Stimulated activated CD4-positive, alpha-beta T cell treated with anti-CD3 and anti-CD28 coated beads, Interleukin-4, amount 100 ng/mL, for 1 hour (primary cell): Measurements from ENCODE around the gene ANKS3.

Source experiments
- DNase-seq: peaks from one replicate; pipeline ENCODE4 v3.0.0-alpha.2; 2020

ANKS3 gene, protein sequence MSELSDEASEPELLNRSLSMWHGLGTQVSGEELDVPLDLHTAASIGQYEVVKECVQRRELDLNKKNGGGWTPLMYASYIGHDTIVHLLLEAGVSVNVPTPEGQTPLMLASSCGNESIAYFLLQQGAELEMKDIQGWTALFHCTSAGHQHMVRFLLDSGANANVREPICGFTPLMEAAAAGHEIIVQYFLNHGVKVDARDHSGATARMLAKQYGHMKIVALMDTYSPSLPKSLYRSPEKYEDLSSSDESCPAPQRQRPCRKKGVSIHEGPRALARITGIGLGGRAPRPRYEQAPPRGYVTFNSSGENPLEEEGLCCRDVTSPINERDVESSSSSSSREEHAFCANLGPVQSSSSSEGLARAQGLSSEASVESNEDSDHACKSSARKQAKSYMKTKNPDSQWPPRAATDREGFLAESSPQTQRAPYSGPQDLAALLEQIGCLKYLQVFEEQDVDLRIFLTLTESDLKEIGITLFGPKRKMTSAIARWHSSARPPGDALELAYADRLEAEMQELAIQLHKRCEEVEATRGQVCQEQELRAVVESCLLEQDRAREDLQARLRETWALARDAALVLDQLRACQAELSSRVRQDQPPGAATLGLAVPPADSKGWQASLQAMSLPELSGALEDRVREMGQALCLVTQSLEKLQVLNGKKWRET

DNA sequence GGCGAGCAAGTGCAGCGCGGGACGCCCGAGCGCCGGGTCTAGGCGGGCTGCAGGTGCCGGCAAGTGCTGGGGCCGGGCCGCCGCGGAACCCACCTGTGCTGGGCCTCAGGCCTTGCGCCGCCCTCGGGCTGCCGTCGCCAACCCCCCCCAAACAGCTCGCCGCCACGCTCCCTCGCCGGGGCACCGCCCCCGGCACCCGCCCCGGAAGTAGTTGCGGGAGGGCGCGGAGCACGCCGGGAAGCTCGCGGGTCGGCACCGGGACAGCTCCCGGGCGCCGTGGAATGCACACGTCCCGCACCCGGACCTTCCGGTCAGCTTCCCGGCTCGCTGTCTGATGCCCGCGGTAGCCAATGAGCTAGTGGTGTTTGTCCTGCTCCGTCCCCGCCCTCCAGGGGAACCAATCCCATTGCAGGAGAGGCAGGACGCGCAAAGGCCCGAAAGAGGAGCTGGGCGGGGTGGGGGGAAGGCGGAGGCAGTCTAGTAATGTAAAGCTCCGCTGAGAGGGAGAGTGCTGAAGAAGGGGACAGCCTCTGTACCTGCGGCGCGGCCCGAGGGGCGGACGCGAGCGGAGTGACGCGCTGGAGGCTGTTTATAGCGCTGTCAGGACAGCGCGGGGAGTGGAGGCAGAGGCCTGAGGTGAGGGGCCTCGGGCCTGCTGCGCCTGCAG, at the start of gene ANKS3, which contains the start of gene DNAAF8:
Gene ANKS3, minus strand, starts transcription at position 209 of the 667 bp plus-strand sequence. CDS start 4,122 bp downstream, outside the sequence.
Gene DNAAF8, plus strand, starts transcription at position 475 of the 667 bp plus-strand sequence. CDS start 1,978 bp downstream, outside the sequence.
- DNase-seq = peak; percentile 82

DNA sequence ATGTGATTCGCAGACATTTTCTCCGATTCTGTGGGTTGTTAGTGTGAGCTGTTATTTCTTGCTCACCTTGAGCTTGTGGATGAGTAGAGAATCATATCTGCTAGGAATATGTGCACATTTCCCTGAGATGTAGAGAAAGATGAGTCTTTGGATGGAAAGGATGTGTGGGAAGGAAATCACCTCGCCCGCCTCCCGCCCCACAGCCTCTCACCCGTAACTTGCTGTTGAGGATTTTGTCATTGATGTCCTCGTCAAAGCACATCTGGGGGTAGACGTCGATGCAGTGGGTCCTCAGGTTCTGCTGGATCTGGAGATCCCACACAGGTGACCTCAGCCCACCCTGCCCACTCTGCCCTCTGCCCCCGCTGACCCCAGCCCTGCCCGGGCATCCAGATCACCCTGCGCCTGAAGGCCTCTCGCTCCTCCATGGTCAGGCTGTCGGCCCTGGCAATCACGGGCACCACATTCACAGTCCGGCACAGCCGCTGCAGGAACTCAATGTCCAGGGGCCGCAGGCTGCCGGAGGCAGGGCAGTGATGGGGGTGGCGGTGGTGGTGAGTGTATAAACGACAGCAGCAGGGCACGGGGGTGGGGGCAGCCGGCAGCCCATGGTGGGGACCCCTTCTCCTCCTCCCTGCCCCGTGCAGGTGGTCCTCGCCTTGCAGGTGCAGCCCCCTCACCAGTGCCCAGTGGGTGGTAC, 49.3 kb upstream of the ANKS3 start:
- no peak for DNase-seq

DNA sequence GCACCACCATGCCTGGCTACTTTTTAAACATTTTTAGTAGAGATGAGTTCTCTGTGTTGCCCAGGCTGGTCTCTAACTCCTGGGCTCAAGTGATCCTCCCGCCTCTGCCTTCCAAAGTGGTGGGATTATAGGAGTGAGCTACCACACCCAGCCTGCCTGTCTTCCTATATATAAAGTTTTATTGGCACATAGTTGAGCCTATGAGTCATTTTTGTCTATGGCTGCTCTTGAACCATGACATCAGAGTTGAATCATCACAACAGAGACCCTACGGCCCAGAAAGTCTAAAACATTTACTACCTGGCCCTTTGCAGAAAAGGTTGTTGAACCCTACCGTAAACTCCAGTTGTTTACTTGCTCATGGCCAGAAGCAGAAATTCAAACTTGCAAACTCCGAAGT, 46.2 kb upstream of the ANKS3 start:
- DNase-seq = no peak

DNA sequence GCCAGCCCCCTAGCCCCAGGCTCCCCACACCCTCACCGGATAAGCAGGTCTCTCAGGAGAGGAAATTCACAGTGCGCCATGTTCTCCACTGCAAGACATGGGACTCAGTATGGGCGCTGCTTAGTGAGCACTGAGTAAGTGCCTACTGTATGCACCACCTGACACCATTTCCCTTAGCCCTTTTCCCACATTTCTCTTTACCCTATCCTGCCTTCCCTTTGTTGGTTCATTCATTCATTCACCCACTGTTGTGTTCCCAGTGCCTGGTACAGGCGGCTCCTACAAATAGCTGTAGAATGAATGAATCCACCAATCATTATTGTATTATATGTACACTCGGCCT, 44.0 kb upstream of the ANKS3 start:
- no peak for DNase-seq

DNA sequence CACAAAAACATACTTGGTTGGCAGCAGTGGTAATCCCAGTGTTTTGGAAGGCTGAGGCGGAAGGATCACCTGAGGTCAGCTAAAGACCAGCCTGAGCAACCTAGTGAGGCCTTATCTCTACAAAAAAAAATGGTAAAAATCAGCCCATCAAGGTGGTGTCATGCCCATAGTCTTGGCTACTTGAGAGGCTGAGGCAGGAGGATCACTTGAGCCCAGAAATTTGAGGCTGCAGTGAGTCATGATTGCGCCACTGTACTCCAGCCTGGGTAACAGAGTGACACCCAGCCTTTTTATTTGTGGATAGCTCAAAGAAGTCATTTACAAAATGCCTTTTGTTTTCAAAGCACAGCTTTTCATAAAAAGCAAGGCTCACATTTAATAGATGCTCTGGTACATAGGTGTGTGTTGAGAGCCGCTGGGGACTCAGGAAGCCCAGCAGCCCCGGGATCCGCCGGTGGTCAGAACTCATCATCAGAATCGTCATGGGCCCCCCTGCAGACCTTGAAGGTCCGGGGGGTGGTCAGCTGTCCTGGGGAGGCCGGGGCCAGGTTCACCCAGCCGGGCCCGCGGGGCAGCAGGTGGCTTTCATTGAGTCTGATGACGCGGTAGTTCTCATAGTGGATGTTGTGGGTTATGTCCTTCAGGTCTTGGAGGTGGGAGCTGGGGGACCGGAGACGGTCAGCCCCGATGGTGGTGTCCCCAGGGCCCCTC, 43.4 kb upstream of the ANKS3 start:
- no peak for DNase-seq

DNA sequence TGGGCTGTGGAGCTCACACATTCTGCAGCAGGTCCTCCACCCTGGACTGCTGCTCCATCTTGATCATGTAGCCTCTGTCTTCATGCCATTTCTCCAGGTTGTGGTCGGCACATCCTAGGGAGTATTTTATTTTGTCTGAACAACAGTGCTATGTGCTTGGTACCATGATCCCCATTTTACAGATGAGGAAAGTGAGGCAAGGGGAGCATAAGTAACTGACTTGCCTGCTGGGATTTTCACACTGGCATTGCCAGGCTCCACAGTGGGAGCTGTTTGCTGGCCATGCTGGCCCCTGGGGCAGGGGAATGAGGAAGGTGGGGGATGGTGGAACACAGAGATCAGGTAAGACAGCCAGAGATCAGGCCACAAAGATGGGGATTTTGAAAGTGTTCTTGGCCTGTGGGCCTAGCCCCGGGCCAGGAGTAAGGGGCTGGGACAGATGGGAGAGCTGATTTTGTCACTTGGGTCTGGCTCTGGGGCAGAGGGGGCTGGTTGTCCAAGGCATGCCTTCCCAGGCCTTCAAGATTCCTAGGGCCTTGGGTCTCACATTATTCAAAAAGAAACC, 42.2 kb upstream of the ANKS3 start:
- DNase-seq = no peak

DNA sequence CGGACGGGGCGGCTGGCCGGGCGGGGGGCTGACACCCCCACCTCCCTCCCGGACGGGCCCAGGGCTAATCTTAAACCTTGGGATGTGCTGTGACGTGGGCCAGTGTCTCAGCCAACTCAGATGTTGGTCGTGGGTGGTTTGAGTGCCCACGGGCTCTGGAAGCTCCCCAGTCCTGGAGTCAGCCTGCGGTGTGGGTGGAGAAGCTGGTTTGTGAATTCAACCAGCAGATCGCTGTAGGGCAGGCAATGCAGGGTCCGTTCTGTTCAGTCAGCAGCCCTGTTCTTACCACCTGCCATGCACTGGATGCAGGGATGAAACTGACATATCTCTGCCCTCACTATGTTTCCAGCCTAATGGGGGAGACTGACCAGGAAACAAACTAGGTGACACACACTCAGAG, 40.9 kb upstream of the ANKS3 start:
- no peak for DNase-seq

DNA sequence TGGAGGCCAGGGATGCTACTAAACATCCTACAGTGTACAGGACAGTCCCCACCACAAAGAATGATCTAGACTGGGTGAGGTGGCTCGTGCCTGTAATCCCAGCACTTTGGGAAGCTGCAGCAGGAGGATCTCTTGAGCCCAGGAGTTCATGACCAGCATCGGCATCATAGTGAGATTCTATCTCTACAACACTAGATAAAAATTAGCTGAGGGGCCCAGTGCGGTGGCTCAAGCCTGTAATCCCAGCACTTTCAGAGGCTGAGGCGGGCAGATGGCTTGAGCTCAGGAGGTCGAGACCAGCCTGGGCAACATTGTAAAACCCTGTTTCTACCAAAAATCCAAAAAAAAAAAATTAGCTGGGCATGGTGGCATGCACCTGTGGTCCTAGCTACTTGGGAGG, 38.3 kb upstream of the ANKS3 start:
- DNase-seq = no peak

DNA sequence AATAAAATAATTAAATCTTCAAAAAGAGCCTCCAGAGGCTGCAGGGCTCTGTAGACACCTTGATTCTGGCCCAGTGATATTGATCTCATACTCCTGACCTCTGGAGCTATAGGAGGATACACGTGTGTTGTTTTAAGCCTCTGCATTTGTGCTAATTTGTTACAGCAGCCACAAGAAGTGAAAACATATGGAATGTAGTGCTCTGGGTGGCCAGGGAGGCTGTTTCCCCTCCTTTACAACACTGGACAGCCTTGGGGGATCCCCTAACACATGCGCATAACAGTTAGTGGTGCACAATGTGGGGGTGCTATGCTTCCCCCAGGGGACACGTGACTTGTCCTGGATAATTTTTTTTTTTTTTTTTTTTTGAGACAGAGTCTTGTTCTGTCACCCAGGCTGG, 37.6 kb upstream of the ANKS3 start:
- DNase-seq = no peak

DNA sequence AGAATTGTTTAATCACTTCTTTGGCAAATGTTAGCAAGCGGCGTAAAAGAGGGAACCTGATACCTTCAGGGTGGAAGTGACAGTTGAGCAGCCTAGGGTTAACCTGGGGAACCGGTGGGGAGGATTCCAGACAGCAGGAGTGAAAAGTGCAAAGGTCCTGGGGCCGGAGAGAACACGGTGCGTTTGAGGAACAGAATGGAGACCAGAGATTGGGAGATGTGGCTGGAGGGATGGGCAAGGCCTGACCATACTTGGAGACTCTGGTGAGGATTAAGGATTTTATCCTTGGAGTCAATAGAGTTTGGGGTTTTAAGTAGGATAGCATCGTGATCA, 35.2 kb upstream of the ANKS3 start:
- no peak for DNase-seq

DNA sequence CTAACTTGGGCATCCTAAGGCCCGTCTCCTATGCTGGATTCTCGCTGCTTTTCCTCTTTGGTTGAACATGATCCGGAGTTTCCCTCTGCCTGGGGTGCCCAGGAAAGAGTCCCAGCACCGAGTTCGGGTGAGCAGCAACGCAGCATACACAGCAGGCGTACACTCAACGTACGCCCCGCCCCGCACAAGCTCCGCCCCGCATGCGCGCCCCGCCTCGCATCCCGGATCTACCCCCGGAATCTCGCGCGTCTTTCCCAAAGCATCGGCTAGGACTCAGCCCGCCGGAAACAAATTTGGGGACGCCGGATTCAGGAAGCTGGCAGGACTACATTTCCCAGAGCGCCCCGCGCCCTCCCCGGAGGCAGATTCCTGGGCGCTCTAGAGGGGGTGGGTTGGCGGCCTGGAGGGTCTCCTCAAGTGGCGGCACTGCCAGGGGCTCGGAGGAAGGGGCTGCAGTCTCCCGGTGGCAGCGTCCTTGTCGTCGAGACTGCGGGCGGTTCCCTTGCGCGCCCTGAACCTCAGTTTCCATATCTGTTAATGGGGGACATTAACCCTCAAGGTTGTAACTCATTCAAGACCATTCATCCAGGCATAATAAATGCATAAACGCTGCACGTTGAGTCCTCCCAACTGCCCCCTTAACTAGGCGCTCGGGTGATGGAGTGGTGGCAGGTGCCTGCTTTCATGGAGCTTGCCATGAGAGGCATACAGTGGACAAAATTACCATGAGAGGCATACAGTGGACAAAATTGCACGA, 34.7 kb upstream of the ANKS3 start:
- DNase-seq = peak; percentile 87

DNA sequence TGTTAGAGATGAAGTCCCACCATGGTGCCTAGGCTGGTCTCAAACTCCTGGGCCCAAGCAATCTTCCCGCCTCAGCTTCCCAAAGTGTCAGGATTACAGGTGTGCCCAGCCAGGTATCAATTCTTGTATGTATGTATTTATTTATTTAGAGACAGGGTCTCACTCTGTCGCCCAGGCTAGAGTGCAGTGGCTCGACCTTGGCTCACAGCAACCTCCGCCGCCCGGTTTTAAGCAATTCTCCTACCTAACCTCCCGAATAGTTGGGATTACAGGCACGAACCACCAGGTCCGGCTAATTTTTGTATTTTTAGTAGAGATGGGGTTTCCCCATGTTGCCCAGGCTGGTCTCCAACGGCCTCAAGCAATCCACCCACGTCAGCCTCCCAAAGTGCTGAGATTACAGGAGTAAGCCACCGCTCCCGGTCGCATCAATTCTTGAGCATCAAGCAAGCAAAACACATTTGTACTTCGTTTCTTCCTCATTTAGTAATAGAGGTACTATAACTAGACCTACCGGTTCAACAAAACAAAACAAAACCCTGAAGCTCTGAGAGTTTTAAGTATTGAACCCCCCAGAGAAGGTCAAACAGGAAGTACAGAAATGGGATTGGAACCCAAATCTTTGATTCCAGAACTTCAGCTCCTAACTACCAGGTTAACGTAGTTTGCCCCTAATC, 33.9 kb upstream of the ANKS3 start:
- no peak for DNase-seq

DNA sequence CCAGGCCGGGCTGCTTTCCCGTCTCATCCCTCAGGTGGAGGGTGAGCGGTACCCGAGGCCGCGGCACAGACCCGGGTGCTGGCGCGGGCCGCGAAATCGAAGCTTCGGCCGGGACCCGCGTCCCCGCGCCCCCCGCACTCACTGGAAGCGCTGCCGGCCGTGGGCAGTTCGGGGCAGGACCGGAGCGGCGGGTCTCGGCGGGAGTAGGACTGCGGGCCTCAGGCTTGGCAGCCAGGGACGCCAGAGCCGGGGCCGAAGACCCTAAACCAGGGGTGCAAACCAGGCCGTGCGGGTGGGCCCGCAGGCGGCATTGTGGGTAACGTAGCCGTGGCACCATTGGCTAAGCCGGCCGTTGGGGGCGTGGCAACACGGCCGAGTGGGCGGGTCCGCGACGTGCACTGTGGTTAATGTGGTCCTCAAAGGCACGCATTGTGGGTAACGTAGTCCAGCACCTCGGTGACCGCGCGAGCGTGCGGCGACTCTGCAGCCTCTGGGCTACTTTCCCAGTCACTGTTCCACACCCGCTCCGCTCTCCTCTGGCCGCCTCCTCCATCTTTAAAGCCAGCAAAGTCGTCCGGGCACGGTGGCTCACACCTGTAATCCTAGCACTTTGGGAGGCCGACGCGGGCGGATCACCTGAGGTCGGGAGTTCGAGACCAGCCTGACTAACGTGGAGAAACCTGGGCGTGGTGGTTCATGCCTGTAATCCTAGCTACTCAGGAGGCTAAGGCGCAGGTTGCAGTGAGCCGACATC, 33.0 kb upstream of the ANKS3 start, which contains the start of gene ZNF500:
Gene ZNF500, minus strand, starts transcription at position 288 of the 754 bp plus-strand sequence. CDS start 1,184 bp downstream, outside the sequence.
- peak; percentile 99 for DNase-seq

DNA sequence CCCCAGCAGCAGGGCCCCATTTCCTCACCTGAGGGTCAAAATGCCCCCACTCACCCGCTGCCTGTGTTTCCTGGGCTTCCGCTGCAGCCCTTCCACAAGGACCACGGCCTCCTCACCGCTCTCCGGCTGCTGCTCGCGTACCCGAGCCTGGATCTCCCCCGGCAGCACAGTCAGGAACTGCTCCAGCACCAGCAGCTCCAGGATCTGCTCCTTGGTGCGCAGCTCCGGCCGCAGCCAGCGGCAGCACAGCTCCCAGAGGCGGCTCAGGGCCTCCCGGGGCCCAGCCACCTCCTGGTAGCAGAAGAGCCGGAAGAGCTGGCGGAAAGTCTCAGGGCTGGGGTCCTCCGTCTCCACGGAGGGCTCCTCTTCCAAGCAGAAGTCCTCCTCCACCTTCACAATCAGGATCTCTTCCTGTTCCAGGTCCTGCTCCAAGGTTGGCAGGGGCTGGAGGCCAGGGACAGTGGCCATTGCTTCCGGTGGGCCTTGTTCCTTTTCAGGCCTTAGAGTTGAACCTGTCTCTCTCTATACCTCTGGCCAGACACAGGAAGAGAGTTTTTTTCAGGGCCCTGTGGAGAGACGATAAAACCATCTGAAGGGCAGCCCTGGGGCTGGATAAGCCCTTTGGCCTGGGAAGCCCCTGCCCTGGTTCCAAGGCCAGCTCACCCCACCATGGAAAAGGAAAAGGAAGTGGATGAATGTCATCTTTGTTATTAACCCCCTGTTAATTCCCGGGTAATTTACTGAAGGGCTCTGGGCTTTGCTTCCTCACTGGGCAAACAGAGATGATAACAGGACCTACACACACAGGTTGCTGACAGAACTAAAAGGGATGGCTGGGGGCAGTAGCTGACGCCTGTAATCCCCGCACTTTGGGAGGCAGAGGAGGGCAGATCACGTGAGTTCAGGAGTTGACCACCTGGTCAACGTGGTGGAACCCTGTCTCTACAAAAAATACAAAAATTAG, 31.7 kb upstream of the ANKS3 start:
- DNase-seq = no peak

DNA sequence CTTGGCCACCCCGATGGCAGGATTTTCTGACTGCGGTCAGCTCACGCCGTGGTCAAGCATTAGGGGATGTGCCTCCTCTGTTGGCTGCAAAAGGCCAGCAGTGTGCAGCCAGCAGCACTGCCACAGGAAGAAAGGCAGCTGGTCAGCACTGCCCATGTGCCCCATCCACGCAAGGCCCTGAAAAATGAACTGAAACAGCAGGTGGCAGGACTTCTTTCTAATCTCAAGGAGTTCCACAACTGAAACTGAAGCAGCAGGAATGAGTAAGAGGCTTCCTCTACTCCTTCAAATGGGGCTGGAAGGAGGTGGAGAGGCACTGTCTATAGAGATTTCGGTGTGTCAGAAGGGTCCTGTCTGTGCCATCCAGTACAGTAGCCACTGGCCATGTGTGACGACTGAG, 29.7 kb upstream of the ANKS3 start:
- DNase-seq = no peak

DNA sequence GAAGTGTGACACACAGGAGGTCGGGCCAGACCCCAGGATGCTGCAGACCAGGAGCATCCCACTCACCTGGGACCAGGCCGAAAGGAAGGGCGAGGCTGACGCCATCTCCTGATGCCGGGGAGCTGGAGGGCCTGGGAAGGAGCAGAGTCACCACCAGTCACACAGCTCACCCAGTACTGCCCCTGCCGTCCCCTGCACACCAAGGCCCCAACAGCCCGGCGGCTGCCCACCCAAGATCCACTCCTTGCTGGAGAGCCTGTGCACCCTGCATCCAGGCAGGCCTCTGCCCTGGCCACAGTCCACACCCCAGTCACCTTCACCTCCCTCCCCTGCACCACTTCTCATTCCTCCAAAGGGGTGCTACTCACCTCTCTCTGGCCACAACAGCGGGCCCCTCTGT, 28.1 kb upstream of the ANKS3 start:
- DNase-seq = no peak

DNA sequence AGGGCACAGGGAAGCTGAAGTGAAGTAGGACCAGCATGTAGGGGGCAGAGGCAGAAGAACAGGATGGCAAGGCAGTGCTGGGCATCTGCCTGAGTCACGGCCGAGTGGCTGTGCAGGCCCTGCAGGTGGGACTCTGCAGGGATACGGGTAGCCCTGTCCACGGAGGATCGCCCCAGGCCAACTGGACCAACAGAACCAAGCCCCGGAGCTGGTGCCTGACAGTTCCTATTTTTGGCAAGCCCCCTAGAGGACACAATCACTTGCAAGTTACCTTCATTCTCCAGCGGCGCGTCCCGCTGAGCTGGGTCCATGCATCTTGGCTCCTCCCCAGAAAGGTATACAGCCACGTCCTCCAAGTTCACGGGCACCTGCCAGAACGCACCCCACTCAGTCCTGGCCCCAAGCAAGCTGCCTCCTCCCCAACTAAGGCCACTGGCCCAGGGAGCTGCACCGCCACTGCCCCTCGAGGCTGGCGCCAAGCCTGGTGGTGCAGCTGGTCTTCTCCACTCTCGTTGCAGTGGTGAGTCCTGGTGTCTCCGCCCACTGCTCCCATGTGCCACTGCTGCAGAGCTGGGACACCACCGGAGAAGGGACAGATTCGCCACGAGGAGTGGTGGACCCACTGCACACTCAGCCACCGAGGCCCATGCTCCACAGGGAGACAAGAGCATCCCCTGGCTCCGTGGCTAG, 26.3 kb upstream of the ANKS3 start:
- no peak for DNase-seq

DNA sequence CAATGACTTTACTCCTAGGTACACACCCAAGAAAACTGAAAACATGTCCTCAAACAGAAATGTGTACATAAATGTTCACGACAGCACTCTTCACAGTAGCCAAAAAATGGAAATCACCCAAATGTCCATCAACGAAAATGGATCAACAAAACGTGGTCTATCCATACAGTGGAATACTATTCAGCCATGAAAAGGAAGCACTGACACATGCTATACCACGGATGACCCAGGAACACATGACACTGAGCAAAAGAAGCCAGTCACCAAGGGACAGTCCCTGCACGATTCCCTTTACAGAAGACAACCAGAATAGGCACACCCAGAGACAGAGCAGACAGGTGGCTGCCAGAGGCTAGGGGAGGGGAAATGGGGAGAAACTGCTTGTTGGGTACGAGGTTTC, 21.6 kb upstream of the ANKS3 start:
- no peak for DNase-seq
